ENCODE data around the gene MYO1D.
A peak's percentile ranks its signal among the peaks of the same experiment; 100 is the strongest.

MYO1D gene

DNA sequence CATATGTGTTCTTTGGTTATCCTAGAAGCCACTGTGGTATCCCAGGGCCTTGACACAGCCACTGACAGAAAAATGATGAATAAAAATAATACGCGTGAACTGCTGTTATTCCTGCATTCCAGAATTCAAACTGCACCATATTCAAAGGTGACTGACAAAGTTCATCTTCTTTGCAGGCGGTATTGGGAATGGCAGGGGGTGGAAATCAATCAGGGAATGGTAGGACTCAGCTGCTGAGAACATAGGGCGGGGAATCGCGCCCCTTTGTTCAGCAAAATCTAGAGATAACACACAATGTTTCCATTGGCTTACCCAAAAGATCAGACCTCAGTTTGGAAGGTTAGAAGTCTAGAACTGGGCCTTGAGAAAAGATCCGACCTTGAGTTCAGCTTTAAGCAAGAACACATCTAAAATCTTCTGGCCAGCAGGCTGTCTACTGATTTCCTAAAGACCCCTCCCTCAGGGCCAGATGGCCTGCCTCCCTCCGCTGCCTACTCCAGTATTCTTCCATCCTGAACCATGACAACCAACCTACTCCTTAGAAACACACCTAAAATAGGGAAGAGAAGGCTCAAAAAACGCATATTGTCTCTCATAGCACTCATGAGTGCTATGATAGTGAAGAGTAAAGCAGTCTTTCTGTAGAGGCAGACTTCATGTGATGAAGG, 356.1 kb downstream of the MYO1D start:
- no peak for DNase-seq

DNA sequence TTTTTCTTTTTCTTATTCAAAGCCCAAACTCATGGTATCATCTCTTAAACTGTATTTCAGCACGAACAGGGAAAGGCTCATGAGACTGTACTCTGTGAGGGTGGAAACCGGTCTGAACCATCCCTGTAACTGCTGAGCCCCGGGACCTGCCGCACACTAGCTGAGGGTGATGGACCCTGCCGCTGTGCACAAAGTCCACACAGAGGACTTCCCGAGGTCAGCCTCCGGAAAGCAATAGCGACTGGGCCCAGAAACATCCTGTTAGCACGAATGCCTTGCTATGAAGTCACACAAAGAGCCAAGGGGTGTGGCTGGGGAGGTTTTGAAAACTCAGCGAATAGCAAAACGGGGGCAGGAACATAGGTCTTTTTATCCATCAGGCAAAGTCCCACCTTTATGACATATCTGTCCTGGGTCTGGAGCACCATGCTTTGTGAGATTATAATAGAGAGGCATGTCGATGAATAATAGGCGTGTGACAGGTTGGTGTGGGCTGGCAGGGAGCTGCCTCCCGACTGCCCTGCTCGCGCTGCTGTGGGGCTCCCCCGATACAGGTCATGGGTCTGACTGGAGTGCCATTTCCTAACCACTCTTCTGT, 356.7 kb downstream of the MYO1D start:
- peak; percentile 90 for DNase-seq

DNA sequence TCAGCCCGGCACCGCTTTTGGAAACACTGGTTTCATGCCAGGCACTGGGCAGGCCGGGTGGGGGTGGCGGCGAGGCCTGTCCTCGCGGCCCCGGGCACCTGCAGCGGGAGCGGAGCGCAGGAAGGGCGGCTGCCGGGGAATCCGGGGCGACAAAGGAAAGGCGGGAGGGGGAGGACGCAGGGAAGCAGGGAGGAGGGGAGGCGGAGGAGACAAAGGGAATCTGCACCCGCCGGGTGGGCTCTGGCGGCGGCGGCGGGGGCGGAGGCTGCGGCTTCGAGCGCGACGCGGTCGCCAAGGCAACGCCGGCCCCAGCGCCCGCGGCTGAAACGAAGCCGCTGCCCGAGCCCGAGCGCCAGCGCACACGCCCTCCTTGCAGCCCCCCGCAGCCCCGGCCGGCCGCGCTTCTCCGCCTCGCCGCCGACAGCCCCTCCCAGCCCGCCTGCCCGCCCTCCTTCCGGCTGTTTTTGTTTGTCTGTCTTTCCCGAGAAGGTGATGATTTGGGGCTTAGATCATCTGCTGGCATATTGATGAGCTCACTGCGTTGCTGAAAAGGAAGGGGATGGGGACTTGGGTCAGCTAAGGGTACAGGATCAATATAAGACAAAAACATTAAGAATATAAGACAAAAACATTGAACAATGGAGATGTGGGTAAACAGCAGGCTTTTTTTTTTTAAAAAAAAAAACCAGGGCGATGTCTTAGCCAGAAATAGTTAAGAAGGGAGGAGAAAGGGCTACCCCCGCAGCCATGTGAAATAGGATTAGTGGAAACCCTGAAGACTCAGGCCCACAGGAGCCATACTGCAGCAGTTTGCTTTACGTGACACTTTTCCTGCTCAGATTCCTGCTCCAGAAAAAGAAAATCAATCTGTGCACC, 357.5 kb downstream of the MYO1D start:
- peak; percentile 96 for DNase-seq

DNA sequence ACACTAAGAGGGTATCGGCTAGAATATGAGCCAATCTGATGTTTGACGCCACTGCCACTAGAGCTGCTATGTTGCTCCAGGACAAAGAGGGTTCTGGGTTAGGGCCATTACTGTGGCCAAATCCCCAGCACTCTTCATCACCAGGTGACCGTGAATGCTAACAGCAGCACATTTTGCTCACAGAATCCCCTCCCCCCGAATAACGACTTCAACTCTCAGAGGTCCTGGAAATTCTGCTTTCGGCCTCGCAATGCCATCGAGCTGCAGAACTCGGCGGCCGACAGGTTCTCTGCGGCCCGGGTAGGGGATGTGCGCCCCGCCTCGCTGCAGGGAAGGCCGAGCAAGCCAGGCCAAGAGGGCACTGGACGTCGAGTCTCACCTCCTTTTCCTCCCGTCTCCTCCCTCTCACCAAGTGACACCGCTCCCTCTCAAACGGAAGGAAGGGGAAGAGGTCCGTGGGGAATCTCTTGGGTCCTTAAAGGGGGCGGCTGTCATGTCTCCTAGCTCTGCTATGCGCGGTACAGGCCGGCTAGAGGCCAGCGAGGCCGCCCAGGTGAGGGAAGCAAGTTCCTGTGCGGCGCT, 358.2 kb downstream of the MYO1D start:
- DNase-seq, result no peak

DNA sequence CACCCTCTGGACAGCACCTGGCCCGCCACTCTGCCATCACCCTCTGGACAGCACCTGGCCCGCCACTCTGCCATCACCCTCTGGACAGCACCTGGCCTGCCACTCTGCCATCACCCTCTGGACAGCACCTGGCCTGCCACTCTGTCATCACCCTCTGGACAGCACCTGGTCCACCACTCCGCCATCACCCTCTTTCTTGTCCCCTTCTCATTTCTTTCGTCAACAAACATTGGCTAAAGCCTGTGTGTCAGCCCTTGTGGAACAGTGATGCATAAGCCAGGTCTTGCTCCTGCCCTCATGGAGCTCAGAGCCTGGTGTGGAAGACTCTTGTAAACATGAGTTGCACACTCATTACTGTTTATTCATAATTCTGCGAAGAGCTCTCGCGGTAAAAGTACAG, 358.9 kb downstream of the MYO1D start:
- DNase-seq, result no peak

DNA sequence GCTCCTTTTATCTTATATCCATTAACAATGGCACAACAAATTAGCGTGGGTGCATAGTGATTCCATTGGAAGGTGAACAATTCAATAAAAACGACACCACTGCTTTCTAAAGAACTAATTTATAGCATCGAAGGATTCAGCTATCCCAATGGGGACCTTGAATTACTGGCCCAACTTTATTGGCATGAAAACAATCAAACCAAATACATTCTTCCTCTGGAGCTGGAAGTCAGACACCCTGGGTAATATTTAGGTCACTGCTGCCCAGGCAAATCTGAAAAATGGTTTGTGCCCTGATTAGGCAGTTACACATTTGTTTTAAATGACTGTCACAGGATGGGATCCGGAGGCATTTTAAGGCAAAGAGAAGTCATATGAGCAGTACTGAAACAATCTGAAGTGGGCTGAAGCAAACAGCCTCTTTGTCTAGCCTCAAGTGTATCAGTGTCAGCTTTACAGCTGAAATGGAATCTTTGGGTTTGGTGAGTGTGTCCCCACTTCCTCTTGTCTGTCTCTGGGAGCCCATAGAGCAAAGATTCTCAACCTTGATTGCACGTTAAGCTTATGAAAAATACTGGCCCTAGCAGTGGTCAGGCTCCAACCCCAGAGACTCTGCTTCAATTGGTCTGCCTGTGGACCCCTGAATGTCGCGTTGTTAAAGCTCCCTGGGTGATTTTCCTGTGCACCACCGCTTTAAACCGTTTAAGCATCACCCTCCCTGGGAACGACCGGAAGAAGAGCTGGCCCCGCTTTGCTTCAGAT, 359.8 kb downstream of the MYO1D start:
- no peak for DNase-seq

DNA sequence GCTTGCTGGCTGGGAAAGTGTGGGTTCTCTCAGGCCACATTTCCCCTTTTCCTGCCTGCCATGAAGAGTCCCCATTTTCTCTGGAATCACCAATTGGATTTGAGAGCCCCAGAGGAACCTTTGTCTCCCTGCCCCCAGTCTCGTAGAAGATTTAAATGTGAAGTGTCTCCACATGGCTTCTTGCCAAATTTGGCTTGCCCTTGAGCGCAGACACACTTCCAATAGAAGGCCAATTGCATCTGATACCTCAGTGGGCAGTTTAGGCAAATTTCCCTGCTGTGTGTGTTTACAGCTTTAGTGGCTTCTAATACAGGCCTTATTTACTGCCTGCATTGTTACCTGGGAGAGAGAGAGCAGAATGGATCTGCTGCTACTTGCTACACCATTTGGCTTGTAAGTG, 360.5 kb downstream of the MYO1D start:
- DNase-seq, result no peak

DNA sequence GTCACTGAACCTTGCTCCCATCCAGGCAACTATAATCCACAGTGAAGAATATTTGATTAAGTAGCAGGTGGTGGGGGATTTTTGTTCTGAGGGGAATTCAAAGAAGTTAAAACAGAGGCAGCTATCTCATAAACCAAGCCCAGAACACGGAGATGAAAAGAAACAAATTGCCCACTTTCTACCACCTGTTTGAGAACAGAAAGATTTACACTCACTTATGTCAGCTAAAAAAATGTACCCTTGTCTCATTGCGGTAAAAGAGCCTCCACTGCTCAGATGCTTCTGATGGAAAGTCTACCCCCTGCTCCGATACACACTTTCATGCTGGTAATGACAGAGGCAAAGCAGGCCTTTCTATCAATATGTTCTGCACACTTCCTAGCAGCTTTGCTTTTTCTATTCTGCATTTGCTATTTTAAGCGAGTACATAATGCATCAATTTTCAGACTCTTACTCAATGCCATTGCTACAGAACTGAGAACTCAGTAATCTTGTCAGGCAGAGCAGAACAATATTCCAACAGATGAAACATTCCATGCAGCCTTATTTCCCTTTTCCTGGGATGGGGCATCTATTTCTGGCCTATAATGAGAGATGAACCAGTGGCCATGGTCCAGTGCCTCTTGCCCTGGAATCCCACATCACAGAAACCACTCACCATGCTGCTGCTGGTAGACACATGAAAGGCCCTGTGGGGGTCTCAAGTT, 361.1 kb downstream of the MYO1D start:
- no peak for DNase-seq

DNA sequence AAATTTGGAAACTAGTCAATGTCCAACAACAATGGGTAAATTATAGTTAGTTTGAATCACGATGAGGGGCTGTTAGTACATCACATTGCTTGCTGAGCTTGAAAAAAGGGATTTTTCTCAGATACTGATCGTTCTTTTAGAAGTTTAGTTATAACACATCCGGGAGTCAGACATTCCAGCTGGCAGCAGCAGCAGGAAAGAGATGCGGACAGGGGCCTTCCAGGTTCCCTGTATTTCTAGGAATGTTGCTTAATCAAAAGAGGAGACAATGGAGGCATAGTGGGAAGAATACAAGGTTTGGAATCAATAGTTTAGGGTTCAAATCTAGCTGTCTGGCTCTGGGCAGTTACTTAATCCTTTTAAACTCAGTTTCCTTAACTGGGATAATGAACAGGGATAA, 362.3 kb downstream of the MYO1D start:
- no peak for DNase-seq

DNA sequence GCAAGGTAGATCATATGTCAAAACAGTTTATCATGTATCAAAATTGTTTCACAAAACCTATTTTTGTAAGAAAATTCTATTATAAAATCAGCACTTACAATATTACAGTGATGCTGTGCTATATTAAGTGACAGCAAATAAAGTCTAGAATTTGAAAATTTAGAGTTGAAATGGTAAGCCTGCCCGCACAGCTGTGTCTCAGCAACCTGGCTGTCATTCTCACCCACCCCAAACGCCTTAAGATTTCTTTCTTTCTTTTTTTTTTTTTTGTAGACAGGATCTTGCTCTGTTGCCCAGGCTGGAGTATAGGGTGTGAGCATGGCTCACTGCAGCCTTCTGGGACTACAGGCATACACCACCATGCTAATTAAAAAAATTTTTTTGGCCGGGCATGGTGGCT, 363.3 kb downstream of the MYO1D start:
- no peak for DNase-seq

DNA sequence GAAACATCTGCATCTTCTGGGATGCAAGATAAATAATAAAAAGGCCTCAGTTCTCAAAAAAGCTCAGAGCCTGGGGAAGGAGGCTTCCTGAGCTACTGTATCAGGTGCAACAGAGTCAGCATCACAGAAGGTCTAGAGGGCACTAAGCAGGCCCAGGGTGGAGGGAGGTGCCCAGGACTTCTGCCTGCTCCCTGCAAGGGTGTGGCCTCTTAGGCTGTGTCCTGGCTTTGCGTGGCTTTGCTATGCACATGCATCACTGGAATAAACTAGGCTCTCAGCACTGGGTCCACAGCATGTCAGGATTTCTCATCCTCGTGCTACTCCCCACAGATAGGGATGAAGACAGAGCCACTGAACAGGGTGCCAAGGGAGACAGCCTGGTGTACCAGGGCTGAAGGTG, 364.6 kb downstream of the MYO1D start:
- no peak for DNase-seq

DNA sequence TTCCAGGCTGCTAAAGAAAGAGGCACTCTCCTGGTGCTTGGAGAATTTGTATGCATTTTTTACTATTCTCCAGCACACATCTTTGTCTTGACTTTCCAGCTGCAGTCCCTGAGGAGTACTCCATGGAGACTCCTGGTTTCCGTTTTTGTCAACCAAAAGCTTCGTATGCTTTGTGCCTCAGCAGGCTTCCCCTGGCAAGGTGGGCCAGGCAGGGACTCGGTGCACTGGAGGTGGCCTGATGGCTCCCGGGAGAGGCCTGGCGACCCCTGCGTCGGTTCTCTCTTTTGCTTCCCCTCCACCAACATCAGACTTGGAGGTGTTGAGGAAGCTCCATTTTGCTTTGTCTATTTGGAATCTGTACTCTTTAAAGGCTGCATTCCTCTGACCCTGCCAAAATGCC, 366.5 kb downstream of the MYO1D start:
- no peak for DNase-seq

DNA sequence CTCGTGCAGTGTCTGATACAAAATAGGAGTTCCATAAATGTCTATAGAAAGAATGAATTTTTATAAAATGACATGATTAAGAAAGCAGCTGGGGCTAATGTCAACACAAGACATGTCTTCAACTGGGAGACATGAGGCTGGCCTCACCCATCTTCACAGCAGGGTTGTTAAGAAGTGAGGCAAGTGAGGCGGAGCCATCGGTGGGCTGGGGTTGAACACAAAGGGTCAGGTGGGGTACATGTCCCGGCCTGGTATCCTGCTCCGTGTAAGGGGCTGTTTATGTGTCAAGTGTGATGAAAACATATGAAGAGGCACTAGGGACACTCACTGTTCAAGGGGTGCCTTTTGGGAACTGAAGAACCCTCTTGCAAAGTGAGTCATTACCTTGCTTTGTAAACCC, 368.0 kb downstream of the MYO1D start:
- no peak for DNase-seq

DNA sequence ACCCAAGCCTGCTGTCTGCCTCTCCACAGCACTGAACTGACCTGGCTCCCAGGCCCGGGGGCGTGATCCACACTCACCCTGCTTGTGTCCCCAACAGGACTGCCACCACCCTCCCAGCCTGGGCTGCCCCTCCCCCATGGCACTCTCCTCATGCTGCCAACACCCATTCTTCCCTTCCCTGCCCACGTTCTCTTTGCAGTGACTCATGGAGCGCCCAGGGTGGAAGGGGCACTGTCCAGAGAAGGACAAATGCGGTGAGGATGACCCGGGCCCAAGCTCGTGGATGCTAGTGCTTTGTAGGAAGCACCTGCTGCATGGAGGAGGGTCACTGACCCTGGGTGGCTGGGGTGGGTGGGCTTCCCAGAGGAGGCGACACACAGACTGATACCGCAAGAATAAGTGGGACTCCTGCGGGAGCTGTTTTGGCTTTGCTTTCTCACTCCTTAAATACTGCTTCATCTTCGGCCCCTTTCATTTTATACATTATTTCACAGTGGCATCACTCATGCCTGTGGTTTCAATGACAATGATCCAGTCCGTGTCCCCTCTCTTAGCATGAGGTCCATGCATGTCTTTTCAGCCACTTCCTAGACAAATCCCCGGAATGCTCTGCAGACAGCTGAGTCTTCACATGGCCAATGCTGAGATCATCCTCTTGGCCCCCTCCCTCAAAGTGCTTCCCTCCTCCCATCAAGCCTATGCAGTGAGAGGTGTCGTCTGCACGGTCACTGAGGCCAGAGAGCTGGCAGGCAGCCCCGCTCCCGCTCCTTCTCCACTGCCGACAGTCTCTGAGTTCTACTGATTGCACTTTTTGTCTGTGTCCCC, 372.5 kb downstream of the MYO1D start:
- DNase-seq, result no peak

DNA sequence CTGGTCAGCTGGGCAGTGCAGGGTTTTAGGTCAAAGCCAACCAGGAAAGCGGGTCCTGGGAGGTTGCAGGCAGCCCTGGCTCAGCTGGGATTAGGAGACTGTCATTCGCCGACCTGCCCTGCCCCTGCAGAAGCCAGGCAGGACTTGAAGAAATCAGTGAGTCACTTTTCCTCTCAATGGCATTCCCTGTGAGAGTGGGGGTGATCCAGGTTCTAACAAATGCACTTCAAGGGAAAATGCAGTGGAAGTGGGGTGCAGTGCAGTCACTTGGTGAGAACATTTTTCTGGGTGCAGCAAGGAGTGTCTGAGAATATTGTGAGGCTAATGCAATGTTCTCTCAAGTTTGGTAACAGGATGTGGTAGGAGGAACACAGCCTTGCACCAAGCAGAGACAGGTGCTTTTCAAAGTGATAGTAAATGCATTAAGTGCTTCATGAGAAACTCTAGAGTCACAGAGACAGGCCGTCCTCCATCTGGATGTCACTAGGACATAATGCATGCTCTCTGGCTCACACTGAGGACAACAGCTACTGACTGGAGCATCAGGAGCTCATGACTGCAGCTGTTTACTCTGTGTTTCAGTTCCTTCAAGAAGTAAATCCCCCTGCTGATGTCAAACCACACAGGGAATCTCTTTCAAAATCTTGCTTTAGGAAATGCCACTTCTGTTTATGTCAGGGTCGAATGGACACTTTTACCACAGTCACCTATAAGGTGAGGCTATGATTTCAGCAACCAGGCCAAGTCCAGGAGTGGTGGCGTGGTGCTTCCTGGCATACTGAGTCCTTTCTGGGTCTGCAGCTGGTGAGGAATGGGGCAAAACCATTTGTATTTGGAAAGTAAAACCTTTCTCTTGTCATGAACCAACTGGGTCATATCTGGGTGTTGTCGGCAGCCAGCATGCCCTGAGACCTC, 373.4 kb downstream of the MYO1D start:
- DNase-seq, result peak; percentile 89

DNA sequence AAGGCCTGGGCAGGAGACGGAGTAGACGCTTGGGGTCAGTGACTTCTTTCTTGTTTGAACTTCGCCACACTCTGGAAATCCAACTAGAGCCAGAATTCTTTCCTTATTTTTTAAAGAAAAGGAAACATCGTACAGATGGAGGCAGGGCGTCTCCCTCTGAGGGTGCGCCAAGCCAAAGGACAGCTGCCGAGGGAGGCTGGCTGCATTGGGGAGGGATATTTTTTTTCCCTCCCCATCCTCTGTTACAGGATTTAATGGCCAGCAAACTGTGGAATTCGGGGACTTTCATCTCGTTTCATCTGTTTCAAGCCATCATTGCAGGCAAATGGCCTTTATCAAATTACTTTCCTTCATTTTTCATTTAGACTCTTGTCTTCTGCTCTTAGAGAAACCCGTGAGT, 374.2 kb downstream of the MYO1D start:
- DNase-seq, result no peak

DNA sequence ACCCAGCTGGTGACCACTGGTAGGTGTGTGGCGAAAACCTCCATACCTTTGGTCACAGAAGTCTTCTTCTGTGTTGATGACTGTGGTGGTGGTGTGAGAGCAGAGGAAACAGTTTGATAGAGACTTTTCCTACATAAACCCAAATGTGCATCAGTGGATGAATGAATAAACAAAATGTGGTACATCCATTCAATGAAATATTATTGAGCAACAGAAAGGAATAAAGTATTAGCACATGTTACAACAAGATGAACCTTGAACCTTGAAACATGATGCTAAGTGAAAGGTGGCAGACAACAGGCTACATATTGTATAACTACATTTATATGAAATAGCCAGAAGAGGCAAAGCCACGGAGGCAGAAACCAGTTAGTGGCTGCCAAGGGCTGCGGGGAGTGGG, 374.9 kb downstream of the MYO1D start:
- DNase-seq, result no peak

DNA sequence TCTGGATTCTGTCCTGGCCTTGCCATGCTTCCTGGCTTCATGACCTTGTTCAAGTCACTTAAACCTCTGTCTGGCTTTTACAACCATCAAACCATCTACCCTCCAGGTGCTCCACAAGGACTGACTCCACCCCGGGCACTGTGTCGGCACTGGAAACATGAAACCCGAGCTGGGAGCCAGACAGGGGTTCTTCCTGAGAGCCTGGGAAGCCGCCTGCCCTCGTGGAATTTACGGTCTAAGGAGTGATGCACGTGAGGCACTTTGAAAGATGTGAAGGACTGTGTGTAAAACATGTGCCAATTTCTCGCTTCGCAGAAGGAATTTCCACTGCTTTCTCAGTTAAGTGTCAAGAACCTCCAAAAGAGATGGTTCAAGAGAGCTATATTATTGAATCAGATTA, 378.5 kb downstream of the MYO1D start:
- DNase-seq, result peak; percentile 93

DNA sequence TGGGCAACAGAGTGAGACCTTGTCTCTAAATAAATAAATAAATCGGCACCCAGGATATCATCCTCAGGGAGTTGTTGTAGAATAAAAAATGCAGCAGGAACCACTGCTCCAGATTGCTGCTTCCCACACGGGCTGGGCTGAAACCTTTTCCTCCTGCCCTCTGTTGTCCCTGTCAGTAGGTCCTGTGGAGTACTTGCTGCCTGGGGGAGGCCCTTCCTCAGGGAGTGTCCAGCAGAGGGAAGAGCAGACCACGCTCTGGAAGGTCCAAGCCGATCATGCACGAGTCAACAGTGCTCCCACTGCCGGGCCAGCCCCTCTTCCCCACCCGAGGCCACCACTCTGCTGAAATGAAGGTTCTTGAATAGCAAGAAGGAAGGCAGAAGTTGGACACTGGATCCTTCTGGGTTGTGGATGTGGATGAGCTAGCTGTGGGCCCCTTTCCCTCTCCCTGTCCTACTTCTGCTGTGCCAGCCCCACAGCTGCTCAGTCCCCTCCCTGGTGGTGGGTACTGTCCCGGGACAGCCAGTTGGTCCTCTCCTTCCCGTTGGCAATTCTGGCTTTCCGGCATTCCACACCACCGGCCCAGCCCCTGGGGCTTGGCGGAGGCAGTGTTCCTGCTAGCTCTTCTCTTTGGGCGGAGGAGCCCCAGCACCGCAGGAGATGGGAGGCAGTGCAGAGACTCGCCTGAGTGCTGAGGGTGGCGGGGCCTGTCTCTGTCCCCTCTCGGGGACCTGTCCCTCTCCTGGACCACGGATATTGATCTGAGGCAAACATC, 379.3 kb downstream of the MYO1D start:
- DNase-seq, result no peak
